ENCODE data around the gene NFATC4.

Gene NFATC4

GRCh38 chr14:24390701-24391468 is 22.9 kb downstream of the NFATC4 start:
- DNase-seq, result no peak

GRCh38 chr14:24392325-24393091 is 24.5 kb downstream of the NFATC4 start:
- DNase-seq, result no peak

GRCh38 chr14:24394275-24394674 is 26.3 kb downstream of the NFATC4 start:
- no peak for DNase-seq

GRCh38 chr14:24395609-24396582 is 27.9 kb downstream of the NFATC4 start:
- DNase-seq, result no peak

- no peak for DNase-seq
Measured at GRCh38 chr14:24397639-24398292, 29.8 kb downstream of the NFATC4 start.

GRCh38 chr14:24398293-24398652 is 30.3 kb downstream of the NFATC4 start:
- no peak for DNase-seq

- no peak for DNase-seq
Measured at GRCh38 chr14:24398653-24399446, 30.9 kb downstream of the NFATC4 start, which contains the start of gene NYNRIN. TSS of gene NYNRIN (plus strand) at chr14:24399003. CDS start at chr14:24399247, 244 bp downstream.

- DNase-seq, result no peak
Measured at GRCh38 chr14:24399447-24399822, 31.5 kb downstream of the NFATC4 start.

- DNase-seq, result no peak
Measured at GRCh38 chr14:24399999-24400718, 32.2 kb downstream of the NFATC4 start.

GRCh38 chr14:24401810-24402702 is 34.1 kb downstream of the NFATC4 start:
- no peak for DNase-seq

GRCh38 chr14:24403294-24403998 is 35.5 kb downstream of the NFATC4 start:
- no peak for DNase-seq

- no peak for DNase-seq
Measured at GRCh38 chr14:24404814-24405213, 36.8 kb downstream of the NFATC4 start.

- no peak for DNase-seq
Measured at GRCh38 chr14:24406416-24406815, 38.4 kb downstream of the NFATC4 start.

GRCh38 chr14:24407608-24408325 is 39.8 kb downstream of the NFATC4 start:
- no peak for DNase-seq

GRCh38 chr14:24408764-24409163 is 40.8 kb downstream of the NFATC4 start:
- DNase-seq, result no peak

- DNase-seq, result no peak
Measured at GRCh38 chr14:24409192-24409591, 41.2 kb downstream of the NFATC4 start.

GRCh38 chr14:24409956-24410355 is 42.0 kb downstream of the NFATC4 start:
- no peak for DNase-seq

Measured in T1000 (cell line).